HG03060 (cell line): Measurements from ENCODE around the gene ZNF8.
"Not testable (repeated sequence)": the region's sequence is repeated elsewhere in the genome, so short reads cannot be mapped to it uniquely, and the experiment has no call there.

Source experiments
- ATAC-seq: cut with Tn5 transposase; IDR thresholded peaks from one replicate; pipeline ENCODE4 v1.9.1; 2021; ENCODE audit warnings: low read depth, moderate number of reproducible peaks; ENCODE audit not compliant: unreplicated experiment

Gene ZNF8

GRCh38 chr19:58334691-58335249, 56.0 kb downstream of the ZNF8 start:
- ATAC-seq: no peak

GRCh38 chr19:58335630-58336029, 56.9 kb downstream of the ZNF8 start:
- ATAC-seq: no peak

- ATAC-seq: no peak
These were observed 57.5 kb downstream of the ZNF8 start for GRCh38 chr19:58336216-58336615.

- no peak for ATAC-seq
These were observed 58.1 kb downstream of the ZNF8 start for GRCh38 chr19:58336820-58337219.

- no peak for ATAC-seq
These were observed 59.6 kb downstream of the ZNF8 start for GRCh38 chr19:58338336-58338735.

GRCh38 chr19:58338825-58339558, 60.2 kb downstream of the ZNF8 start:
- ATAC-seq: no peak

- ATAC-seq: no peak
These were observed 66.8 kb downstream of the ZNF8 start for GRCh38 chr19:58345558-58345957.

GRCh38 chr19:58346961-58347929, 68.5 kb downstream of the ZNF8 start:
- no peak for ATAC-seq

GRCh38 chr19:58348080-58348479, 69.3 kb downstream of the ZNF8 start:
- not testable (repeated sequence) for ATAC-seq

GRCh38 chr19:58349590-58349989, 70.8 kb downstream of the ZNF8 start:
- no peak for ATAC-seq

- no peak for ATAC-seq
These were observed 71.5 kb downstream of the ZNF8 start for GRCh38 chr19:58350001-58350861.

- no peak for ATAC-seq
These were observed 72.3 kb downstream of the ZNF8 start for GRCh38 chr19:58350871-58351557.

- no peak for ATAC-seq
These were observed 72.8 kb downstream of the ZNF8 start for GRCh38 chr19:58351558-58351878.

GRCh38 chr19:58351990-58352755, 73.4 kb downstream of the ZNF8 start:
- ATAC-seq: no peak
